MV-4-11 (cell line): ENCODE measurements around the gene ADARB2.

Source experiments
- DNase-seq: peaks from one replicate; lab custom pipeline; 2025; lab: John Stamatoyannopoulos, UW

Gene ADARB2

GRCh38 chr10:1686491-1686749 lies 50.9 kb downstream of the ADARB2 start:
- no peak for DNase-seq

- DNase-seq = no peak
These were observed 51.4 kb downstream of the ADARB2 start for GRCh38 chr10:1685699-1686490.

- no peak for DNase-seq
These were observed 52.3 kb downstream of the ADARB2 start for GRCh38 chr10:1684991-1685390.

GRCh38 chr10:1683649-1684048 lies 53.7 kb downstream of the ADARB2 start:
- no peak for DNase-seq

- no peak for DNase-seq
These were observed 57.3 kb downstream of the ADARB2 start for GRCh38 chr10:1679821-1680650.

GRCh38 chr10:1678084-1678483 lies 59.2 kb downstream of the ADARB2 start:
- no peak for DNase-seq

GRCh38 chr10:1677307-1677939 lies 59.9 kb downstream of the ADARB2 start:
- no peak for DNase-seq

GRCh38 chr10:1674501-1674900 lies 62.8 kb downstream of the ADARB2 start:
- DNase-seq = no peak

GRCh38 chr10:1673568-1674345 lies 63.6 kb downstream of the ADARB2 start:
- DNase-seq = no peak

- DNase-seq = no peak
These were observed 65.1 kb downstream of the ADARB2 start for GRCh38 chr10:1672001-1672781.

GRCh38 chr10:1671366-1672000 lies 65.8 kb downstream of the ADARB2 start:
- DNase-seq = no peak

- DNase-seq = no peak
These were observed 66.6 kb downstream of the ADARB2 start for GRCh38 chr10:1670541-1671365.

GRCh38 chr10:1669433-1669832 lies 67.9 kb downstream of the ADARB2 start:
- no peak for DNase-seq

GRCh38 chr10:1668399-1668798 lies 68.9 kb downstream of the ADARB2 start:
- no peak for DNase-seq

GRCh38 chr10:1667392-1667791 lies 69.9 kb downstream of the ADARB2 start:
- no peak for DNase-seq

- DNase-seq = no peak
These were observed 71.2 kb downstream of the ADARB2 start for GRCh38 chr10:1666147-1666546.

- no peak for DNase-seq
These were observed 71.6 kb downstream of the ADARB2 start for GRCh38 chr10:1665681-1666080.

GRCh38 chr10:1665021-1665661 lies 72.2 kb downstream of the ADARB2 start:
- DNase-seq = no peak

- DNase-seq = no peak
These were observed 72.9 kb downstream of the ADARB2 start for GRCh38 chr10:1664333-1664964.
